Stomach (tissue), 4 donors: Measurements from ENCODE around the gene TBC1D5.

Experiments used
- CTCF ChIP-seq, 7 experiments: fragments of 450-650 bp in 4 of 7; fragments of 200-600 bp in 3 of 7; sonication (generic) in 3 of 7; IDR thresholded peaks; one replicate each; pipeline ENCODE4 v1.5.1; 2016 to 2019; ENCODE audit warnings: antibody characterized with exemption in 7 of 7, control low read depth in 2 of 7, mild to moderate bottlenecking in 1 of 7
- POLR2A ChIP-seq, 4 donors: fragments of 450-650 bp; IDR thresholded peaks; one replicate each; pipeline ENCODE4 v1.6.1; 2016; ENCODE audit warnings: antibody characterized with exemption in 4 of 4, control low read depth in 2 of 4, mild to moderate bottlenecking in 1 of 4, moderate library complexity in 1 of 4

- no peak for TF ChIP-seq CTCF (IDR thresholded peaks at IDR 0.05)
- no peak for TF ChIP-seq POLR2A (IDR thresholded peaks at IDR 0.05)
These were observed 449.9 kb downstream of the TBC1D5 start for GRCh38 chr3:17292556-17292955.
